MM.1S (cell line): ENCODE measurements around the gene FYN.

Experiments
- EZH2phosphoT487 ChIP-seq: fragments of 300-600 bp; sonication (generic); IDR thresholded peaks from 2 replicates; pipeline ENCODE4 v1.6.1; 2018; ENCODE audit warnings: antibody characterized with exemption, low read length
- TF ChIP-seq, protein P1 (sequence below): fragments of 300-600 bp; sonication (generic); IDR thresholded peaks from 2 replicates; pipeline ENCODE4 v1.5.1; 2016; ENCODE audit warnings: antibody characterized with exemption, low read length, mixed read lengths

DNA sequence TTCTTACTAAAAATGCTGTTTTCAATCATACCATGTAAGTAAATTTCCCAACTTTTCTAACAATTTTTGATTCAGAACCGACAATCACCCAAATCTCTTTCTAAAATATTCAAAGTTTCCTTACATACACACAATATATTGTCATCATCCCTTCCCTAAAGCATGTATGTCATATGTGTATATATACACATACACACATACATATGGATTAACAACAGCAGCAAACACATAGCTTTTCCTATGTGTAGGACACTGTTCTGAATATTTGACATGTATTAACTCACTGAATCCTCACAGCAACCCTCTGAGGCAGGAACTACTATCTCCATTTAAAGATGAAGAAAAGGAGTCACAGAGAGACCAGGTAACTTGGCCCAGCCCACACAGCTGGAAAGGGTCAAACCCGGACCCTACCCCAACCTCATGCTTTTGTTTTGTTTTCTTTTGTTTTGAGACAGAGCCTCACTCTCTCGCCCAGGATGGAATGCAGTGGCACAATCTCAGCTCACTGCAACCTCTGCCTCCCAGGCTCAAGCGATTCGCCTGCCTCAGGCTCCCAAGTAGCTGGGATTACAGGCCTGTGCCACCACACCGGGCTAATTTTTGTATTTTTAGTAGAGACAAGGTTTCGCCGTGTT is 7.2 kb downstream of the FYN start:
- TF ChIP-seq, protein P1, sequence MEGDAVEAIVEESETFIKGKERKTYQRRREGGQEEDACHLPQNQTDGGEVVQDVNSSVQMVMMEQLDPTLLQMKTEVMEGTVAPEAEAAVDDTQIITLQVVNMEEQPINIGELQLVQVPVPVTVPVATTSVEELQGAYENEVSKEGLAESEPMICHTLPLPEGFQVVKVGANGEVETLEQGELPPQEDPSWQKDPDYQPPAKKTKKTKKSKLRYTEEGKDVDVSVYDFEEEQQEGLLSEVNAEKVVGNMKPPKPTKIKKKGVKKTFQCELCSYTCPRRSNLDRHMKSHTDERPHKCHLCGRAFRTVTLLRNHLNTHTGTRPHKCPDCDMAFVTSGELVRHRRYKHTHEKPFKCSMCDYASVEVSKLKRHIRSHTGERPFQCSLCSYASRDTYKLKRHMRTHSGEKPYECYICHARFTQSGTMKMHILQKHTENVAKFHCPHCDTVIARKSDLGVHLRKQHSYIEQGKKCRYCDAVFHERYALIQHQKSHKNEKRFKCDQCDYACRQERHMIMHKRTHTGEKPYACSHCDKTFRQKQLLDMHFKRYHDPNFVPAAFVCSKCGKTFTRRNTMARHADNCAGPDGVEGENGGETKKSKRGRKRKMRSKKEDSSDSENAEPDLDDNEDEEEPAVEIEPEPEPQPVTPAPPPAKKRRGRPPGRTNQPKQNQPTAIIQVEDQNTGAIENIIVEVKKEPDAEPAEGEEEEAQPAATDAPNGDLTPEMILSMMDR = no peak
- TF ChIP-seq EZH2phosphoT487 = no peak
